ENCODE measurements around the gene SLC26A1. TPM values are rescaled to one million over a fixed set of nuclear protein-coding genes. Genes with fewer than 3 reads are reported as not detected.
A peak's percentile ranks its signal among the peaks of the same experiment; 100 is the strongest.

Gene SLC26A1
- total RNA-seq, 1 experiment from 2014 or later = 0.22 TPM

GRCh38 chr4:992297-993110, 700 bp downstream of the SLC26A1 start:
- H3K79me2 ChIP-seq (ENCODE audit: insufficient read depth, low read length) = no peaks in the 10 kb centered on the region
- no peaks in the 10 kb centered on the region for H3K9me2 ChIP-seq (ENCODE audit: insufficient read depth)
- peak overlapping the region in 1 of 2 experiments; percentile 28; a peak in 1 of 4 replicates for H3K4me3 ChIP-seq (replicated peaks in 1 of 2; ENCODE audit: low read depth in 1 of 2, low read length in 2 of 2)
- no peaks in the 10 kb centered on the region for H3K27me3 ChIP-seq (ENCODE audit: insufficient read depth, low read length)
- H3K9ac ChIP-seq (ENCODE audit: low read length) = peak overlapping the region; percentile 44
- H3K9me3 ChIP-seq (ENCODE audit: control insufficient read depth in 1 of 2, insufficient read depth in 1 of 2, low read depth in 1 of 2, low read length in 2 of 2) = no peaks in the 10 kb centered on the region
- ATAC-seq = peak; percentile 65
- TF ChIP-seq SIN3A (IDR thresholded peaks at IDR 0.05; ENCODE audit: low read depth) = no peak
- TF ChIP-seq RAD21 (IDR thresholded peaks at IDR 0.05; ENCODE audit: low read depth) = no peak
- no peak for TF ChIP-seq POLR2A (IDR thresholded peaks at IDR 0.05; ENCODE audit: borderline replicate concordance, extremely low read depth, insufficient read depth, insufficient read length)
- no peaks in the 10 kb centered on the region for H4K20me1 ChIP-seq (ENCODE audit: insufficient read depth)
- H3K36me3 ChIP-seq (ENCODE audit: control insufficient read depth in 1 of 2, insufficient read depth in 2 of 2, low read length in 2 of 2) = no peaks in the 10 kb centered on the region
- ChIA-PET POLR2A (no interaction called here), CTCF (no interaction called here), RAD21 (ENCODE audit: low non-redundant PET in 1 of 2, low total read pairs in 2 of 2, uncharacterized antibody in 2 of 2, unreplicated experiment in 2 of 2) (no interaction called here)
- peaks cover 14 to 32% of the 10 kb centered on the region in 2 experiments for H3K4me1 ChIP-seq (ENCODE audit: control insufficient read depth in 1 of 2, insufficient read depth in 2 of 2, low read length in 2 of 2)
- no peak overlapping the region for H2AFZ ChIP-seq (ENCODE audit: low read depth, low read length, poor library complexity, severe bottlenecking)
- no peak for DNase-seq (ENCODE audit: low read depth, low spot score)
- intact Hi-C loops (cut with micrococcal nuclease) = no loop called here
- H3K4me2 ChIP-seq (ENCODE audit: low read length) = peak overlapping the region; percentile 73
- BruUV-seq (replicated peaks) = no TSS peak
- H3K27ac ChIP-seq (ENCODE audit: low read depth, low read length) = peak overlapping the region; percentile 53

GRCh38 chr4:991451-992296, 1.5 kb downstream of the SLC26A1 start:
- no peaks in the 10 kb centered on the region for H3K27me3 ChIP-seq (ENCODE audit: insufficient read depth, low read length)
- no peaks in the 10 kb centered on the region for H3K36me3 ChIP-seq (ENCODE audit: control insufficient read depth in 1 of 2, insufficient read depth in 2 of 2, low read length in 2 of 2)
- H3K27ac ChIP-seq (ENCODE audit: low read depth, low read length) = peak overlapping the region; percentile 53; the same call in 1 of the 2 replicates
- no peaks in the 10 kb centered on the region for H3K9me2 ChIP-seq (ENCODE audit: insufficient read depth)
- H3K79me2 ChIP-seq (ENCODE audit: insufficient read depth, low read length) = no peaks in the 10 kb centered on the region
- no peaks in the 10 kb centered on the region for H4K20me1 ChIP-seq (ENCODE audit: insufficient read depth)
- peak overlapping the region; percentile 73 for H3K4me2 ChIP-seq (ENCODE audit: low read length)
- BruUV-seq (replicated peaks) = no TSS peak
- peak overlapping the region; percentile 44; the same call in 1 of the 2 replicates for H3K9ac ChIP-seq (ENCODE audit: low read length)
- H3K4me3 ChIP-seq (replicated peaks in 1 of 2; ENCODE audit: low read depth in 1 of 2, low read length in 2 of 2) = no peak overlapping the region
- intact Hi-C loops (cut with micrococcal nuclease) = no loop called here
- H3K4me1 ChIP-seq (ENCODE audit: control insufficient read depth in 1 of 2, insufficient read depth in 2 of 2, low read length in 2 of 2) = peaks cover 14 to 34% of the 10 kb centered on the region in 2 experiments
- DNase-seq (ENCODE audit: low read depth, low spot score) = no peak
- H3K9me3 ChIP-seq (ENCODE audit: control insufficient read depth in 1 of 2, insufficient read depth in 1 of 2, low read depth in 1 of 2, low read length in 2 of 2) = no peaks in the 10 kb centered on the region
- ChIA-PET CTCF (no interaction called here), RAD21 (ENCODE audit: low non-redundant PET in 1 of 2, low total read pairs in 2 of 2, uncharacterized antibody in 2 of 2, unreplicated experiment in 2 of 2) (no interaction called here), POLR2A (no interaction called here)
- no peak for ATAC-seq
- H2AFZ ChIP-seq (ENCODE audit: low read depth, low read length, poor library complexity, severe bottlenecking) = no peak overlapping the region
- no peak for TF ChIP-seq SRF (IDR thresholded peaks at IDR 0.05; ENCODE audit: low read depth)
- no peak for TF ChIP-seq JUND (IDR thresholded peaks at IDR 0.05)
- no peak for TF ChIP-seq RAD21 (IDR thresholded peaks at IDR 0.05; ENCODE audit: low read depth)
- no peak for TF ChIP-seq REST (IDR thresholded peaks at IDR 0.05; ENCODE audit: low read depth)
- no peak for TF ChIP-seq CEBPB (IDR thresholded peaks at IDR 0.05; ENCODE audit: low read depth)
- TF ChIP-seq FOSL1 (IDR thresholded peaks at IDR 0.05; ENCODE audit: low read depth) = no peak
- no peak for TF ChIP-seq ZFX (IDR thresholded peaks at IDR 0.05)
- no peak for TF ChIP-seq POLR2AphosphoS5 (IDR thresholded peaks at IDR 0.05; ENCODE audit: low read depth, low read length)
- no peak for TF ChIP-seq POLR2A (IDR thresholded peaks at IDR 0.05; ENCODE audit: borderline replicate concordance, extremely low read depth, insufficient read depth, insufficient read length)
- TF ChIP-seq SIN3A (IDR thresholded peaks at IDR 0.05; ENCODE audit: low read depth) = no peak
- TF ChIP-seq ATF3 (IDR thresholded peaks at IDR 0.05) = no peak
- no peak for TF ChIP-seq SP1 (IDR thresholded peaks at IDR 0.05; ENCODE audit: low read depth)
- no peak for TF ChIP-seq TCF7L2 (IDR thresholded peaks at IDR 0.05; ENCODE audit: borderline replicate concordance, extremely low read depth, insufficient read depth, insufficient read length)
